HFFc6 (cell line): ENCODE results near the gene NOTUM. TPM values are rescaled to one million over a fixed set of nuclear protein-coding genes. Genes with fewer than 3 reads are reported as not detected.
"Not testable (repeated sequence)": the region's sequence is repeated elsewhere in the genome, so short reads cannot be mapped to it uniquely, and the experiment has no call there.

Source experiments
- DNase-seq: peaks from one replicate; pipeline ENCODE4 v3.0.0-alpha.2; 2018
- H3K27ac Mint-ChIP-seq: 2 replicates; pipeline ENCODE4 v1.8.0; 2020; ENCODE audit warnings: mild to moderate bottlenecking, mixed read lengths
- H3K27me3 Mint-ChIP-seq: 2 replicates; pipeline ENCODE4 v1.8.0; 2021; ENCODE audit warnings: mild to moderate bottlenecking, moderate library complexity, mixed read lengths; ENCODE audit not compliant: insufficient read depth
- H3K36me3 Mint-ChIP-seq: 2 replicates; pipeline ENCODE4 v1.8.0; 2021; ENCODE audit warnings: low read depth, mixed read lengths
- H3K4me1 Mint-ChIP-seq: 2 replicates; pipeline ENCODE4 v1.8.0; 2020; ENCODE audit warnings: low read depth, mixed read lengths
- H3K4me3 Mint-ChIP-seq: 2 replicates; pipeline ENCODE4 v1.8.0; 2020; ENCODE audit warnings: mild to moderate bottlenecking, moderate library complexity, mixed read lengths
- H3K9me3 Mint-ChIP-seq: 2 replicates; pipeline ENCODE4 v1.8.0; 2020; ENCODE audit warnings: mild to moderate bottlenecking, mixed read lengths
- total RNA-seq, 6 experiments: library from RNA; stranded (reverse); fragmentation: NEBNext Ultra II Directional; extraction: Animal tissue kit (Norgen Biotek cat#: 25700); gene quantifications; 2 replicates in 1 of 6; 3 replicates in 5 of 6; pipeline ENCODE4 v1.2.3, GENCODE V29; 2021
- TF ChIP-seq, protein P1 (sequence below): fragments of 200-600 bp; sonication (generic); IDR thresholded peaks from 2 replicates; pipeline ENCODE4 v1.5.0; 2021; ENCODE audit warnings: antibody characterized with exemption, mild to moderate bottlenecking

Gene NOTUM
- total RNA-seq, 6 experiments from 2014 or later: 0.10 to 0.14 TPM; not detected in 4

- Mint-ChIP-seq H3K4me3 (no peak overlapping the region), H3K27ac (peak overlapping the region; percentile 74; the same call in 1 of the 2 replicates), H3K36me3 (peaks cover 21% of the 10 kb centered on the region), H3K4me1 (peaks cover 41% of the 10 kb centered on the region), H3K27me3 (no peaks in the 10 kb centered on the region; the same call in 1 of the 2 replicates), H3K9me3 (no peaks in the 10 kb centered on the region)
- TF ChIP-seq, protein P1, sequence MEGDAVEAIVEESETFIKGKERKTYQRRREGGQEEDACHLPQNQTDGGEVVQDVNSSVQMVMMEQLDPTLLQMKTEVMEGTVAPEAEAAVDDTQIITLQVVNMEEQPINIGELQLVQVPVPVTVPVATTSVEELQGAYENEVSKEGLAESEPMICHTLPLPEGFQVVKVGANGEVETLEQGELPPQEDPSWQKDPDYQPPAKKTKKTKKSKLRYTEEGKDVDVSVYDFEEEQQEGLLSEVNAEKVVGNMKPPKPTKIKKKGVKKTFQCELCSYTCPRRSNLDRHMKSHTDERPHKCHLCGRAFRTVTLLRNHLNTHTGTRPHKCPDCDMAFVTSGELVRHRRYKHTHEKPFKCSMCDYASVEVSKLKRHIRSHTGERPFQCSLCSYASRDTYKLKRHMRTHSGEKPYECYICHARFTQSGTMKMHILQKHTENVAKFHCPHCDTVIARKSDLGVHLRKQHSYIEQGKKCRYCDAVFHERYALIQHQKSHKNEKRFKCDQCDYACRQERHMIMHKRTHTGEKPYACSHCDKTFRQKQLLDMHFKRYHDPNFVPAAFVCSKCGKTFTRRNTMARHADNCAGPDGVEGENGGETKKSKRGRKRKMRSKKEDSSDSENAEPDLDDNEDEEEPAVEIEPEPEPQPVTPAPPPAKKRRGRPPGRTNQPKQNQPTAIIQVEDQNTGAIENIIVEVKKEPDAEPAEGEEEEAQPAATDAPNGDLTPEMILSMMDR: no peak
- no peak for DNase-seq
Measured at GRCh38 chr17:81921537-81921862, 39.5 kb downstream of the NOTUM start.

GRCh38 chr17:81920612-81921536 is 40.1 kb downstream of the NOTUM start:
- no peak for DNase-seq
- Mint-ChIP-seq H3K4me1 (peaks cover 41% of the 10 kb centered on the region), H3K36me3 (peaks cover 27% of the 10 kb centered on the region), H3K4me3 (no peak overlapping the region), H3K27ac (peak overlapping the region; percentile 74), H3K27me3 (no peaks in the 10 kb centered on the region; the same call in 1 of the 2 replicates), H3K9me3 (no peaks in the 10 kb centered on the region)
- TF ChIP-seq, protein P1: no peak

DNA sequence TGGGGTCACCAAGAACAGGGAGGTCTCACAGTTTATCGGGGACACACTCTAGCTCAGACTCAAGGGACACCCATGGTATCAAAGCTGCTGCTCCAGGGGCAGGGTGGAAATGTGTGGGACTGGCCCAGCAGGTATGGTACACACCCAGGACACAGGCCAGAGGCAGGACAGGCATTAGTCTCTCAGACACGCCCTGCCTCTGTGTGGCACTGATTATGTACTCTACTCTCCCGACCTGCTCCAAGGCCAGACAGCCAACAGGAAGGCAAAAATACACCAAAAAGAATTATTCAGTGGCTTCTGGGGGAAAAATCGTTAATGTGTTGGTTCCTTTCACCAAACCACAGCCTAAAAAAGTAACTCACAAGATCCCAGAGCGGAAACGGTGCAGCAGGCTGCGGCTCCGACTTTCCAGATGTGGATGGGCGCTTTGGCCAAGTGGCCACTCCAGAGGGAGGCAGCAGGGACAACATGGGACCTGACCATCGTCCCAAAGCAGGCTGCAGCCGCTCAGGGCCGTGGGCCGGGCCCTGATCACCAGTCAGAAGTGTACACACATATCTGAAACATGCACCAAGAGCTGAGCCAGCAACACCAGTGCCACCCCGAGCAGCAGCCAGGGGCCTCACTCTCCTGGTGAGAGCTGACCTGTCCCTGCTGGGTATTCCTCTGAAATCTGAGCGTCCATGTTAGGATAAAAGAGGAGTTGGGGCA is 42.0 kb downstream of the NOTUM start:
- peak overlapping the region; percentile 39; the same call in 1 of the 2 replicates for H3K27ac Mint-ChIP-seq

DNA sequence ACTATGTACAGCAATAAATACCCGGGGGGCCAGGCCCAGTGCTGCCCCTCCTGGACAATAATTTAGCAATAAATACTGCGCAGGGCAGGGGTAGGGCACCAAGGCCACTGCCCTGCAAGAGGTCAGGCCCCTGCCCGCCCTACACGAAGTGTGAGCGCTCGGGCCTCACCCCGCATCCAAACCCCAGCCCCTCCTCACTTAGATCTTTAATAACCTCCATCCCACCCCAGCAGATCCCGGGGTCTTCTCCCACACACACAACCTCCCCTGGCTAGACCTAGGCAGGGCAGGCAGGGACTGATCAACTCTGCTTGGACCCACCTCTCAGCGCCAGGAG is 42.7 kb downstream of the NOTUM start:
- Mint-ChIP-seq H3K4me3 (peak overlapping the region; percentile 87), H3K4me1 (peaks cover 33% of the 10 kb centered on the region), H3K27ac (peak overlapping the region; percentile 68; the same call in 1 of the 2 replicates), H3K36me3 (peaks cover 35% of the 10 kb centered on the region)
- H3K9me3 Mint-ChIP-seq, DNase-seq, H3K27me3 Mint-ChIP-seq: not testable (repeated sequence)
- TF ChIP-seq, protein P1: 0 out of 2 replicates have a peak, but pooled peaks have one; percentile 21

More for the DNA sequence above, 42.0 kb downstream of the NOTUM start:
- Mint-ChIP-seq H3K4me3 (0 out of 2 replicates have a peak overlapping the region, but pooled peaks have one; percentile 87), H3K27me3 (no peaks in the 10 kb centered on the region; the same call in 1 of the 2 replicates), H3K9me3 (no peaks in the 10 kb centered on the region), H3K36me3 (peaks cover 31% of the 10 kb centered on the region), H3K4me1 (peaks cover 34% of the 10 kb centered on the region)
- DNase-seq: no peak
- TF ChIP-seq, protein P1: no peak

DNA sequence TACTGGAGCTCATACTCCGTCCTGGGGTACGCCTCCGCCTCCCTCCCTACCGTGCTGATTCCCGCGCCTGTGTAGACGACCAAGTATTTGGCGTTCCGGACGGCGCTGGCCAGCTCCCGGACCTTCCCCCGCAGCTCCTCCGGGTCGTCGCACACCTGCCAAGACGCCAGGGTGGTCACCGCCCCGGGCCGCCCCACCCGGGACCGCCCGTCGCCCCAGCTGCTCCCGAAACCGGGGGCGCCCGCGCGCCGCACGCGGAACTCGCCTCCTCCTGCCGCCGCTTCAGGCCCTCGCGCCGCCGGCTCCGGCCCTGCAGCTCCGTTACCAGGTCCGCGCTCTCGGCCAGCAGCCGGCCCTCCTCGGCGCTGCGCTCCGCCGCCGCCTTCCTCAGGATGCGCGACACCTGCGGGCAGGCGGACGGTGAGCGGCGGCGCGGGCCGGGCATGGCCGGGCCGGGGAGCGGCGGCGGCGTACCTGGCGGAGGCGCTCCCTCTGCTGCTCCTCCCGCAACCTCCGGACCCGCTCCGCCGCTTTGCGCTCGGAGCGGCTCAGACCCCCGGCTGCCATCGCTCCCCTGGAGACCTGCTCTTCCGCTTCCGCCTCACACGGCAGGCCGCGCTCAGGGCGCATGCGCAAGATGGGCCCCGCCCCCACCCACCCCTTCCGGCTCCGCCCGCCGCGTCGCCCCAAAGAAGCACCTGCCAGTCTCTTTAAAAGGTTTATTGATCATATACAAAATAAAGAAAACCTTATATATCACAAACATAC is 43.2 kb downstream of the NOTUM start, which contains the start of gene SIRT7:
Gene SIRT7 (minus strand): TSS at position 612 of the 768 bp plus-strand sequence. CDS start 45 bp downstream, at position 567.
- H3K27me3 Mint-ChIP-seq: no peaks in the 10 kb centered on the region; the same call in 1 of the 2 replicates
- peaks cover 33% of the 10 kb centered on the region for H3K4me1 Mint-ChIP-seq
- DNase-seq: peak; percentile 27
- TF ChIP-seq, protein P1: no peak
- peaks cover 40% of the 10 kb centered on the region for H3K36me3 Mint-ChIP-seq
- no peaks in the 10 kb centered on the region for H3K9me3 Mint-ChIP-seq
- peak within 1 kb of the TSS; percentile 90 for H3K4me3 Mint-ChIP-seq
- peak within 1 kb of the TSS; percentile 70 for H3K27ac Mint-ChIP-seq
